GM18498 (cell line): ENCODE data around the gene SSBP4.
A peak's percentile ranks its signal among the peaks of the same experiment; 100 is the strongest.

Experiments
- ATAC-seq: cut with Tn5 transposase; IDR thresholded peaks from one replicate; pipeline ENCODE4 v1.9.1; 2021; ENCODE audit warnings: mild to moderate bottlenecking, moderate library complexity; ENCODE audit not compliant: unreplicated experiment

The SSBP4 gene

DNA sequence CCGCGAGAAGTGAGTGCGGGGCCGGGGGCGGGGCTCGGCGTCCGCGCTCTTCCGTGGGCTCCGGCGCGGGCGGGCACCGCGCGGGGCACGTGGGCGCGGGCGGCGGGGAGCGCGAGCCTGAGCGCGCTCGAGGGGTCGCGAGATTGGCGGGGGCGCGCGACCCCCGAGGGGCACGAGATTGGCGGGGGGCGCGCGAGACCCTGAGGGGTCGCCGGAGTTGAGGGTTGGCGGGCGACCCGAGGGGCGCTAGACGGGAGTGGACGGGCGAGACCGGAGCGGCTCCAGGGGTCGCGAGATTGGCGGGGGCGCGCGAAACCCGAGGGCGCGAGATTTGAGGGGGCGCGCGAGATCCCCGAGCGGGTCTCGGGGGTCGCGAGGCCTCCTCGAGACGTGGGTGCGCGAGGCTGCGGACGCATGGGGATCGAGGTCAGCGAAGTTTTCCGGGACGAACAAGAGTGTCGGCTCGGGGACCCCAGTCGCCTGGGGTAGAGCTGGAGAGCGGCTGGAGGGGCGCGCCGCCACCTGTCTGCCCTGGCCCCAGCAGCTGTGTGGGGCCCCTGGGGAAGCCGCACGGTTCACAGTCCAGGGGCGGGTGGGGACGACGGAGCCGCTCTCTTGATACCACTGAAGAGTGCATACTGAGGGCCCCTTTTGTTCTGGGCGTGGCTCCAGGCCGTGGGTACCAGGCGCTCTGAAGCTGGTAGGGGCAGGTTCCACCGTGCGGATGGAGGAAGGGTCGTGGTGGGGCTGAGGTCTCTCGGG, 682 bp downstream of the SSBP4 start:
- ATAC-seq = no peak

- no peak for ATAC-seq
Measured at GRCh38 chr19:18420930-18421329, 1.7 kb downstream of the SSBP4 start.

DNA sequence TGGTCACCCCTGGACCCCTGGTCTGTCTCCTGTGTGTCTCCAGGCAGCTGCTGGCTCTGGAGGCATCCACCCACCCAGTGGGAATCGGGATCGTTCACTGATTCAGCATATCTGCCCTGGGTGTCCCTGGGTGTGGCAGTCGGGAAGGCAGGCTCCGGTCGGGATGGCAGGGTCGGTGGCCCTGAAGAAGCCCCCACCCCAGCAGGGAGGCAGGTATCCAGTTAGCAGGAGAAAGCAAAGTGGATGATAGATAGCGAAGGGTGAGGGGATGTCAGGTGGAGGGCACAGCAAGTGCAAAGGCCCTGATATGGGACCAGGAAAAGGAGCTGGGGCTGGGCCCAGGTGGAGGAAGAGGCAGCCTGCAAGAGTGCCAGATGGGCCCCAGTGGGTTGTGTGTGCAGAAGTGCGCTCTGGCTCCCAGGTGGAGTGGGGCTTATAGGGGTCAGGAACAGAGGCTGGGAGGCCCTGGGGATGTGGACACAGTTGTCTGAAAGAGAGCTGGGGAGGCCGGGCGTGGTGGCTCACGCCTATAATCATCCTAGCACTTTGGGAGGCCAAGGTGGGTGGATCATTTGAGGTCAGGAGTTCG, 2.3 kb downstream of the SSBP4 start:
- no peak for ATAC-seq

- no peak for ATAC-seq
Measured at GRCh38 chr19:18422530-18423191, 3.5 kb downstream of the SSBP4 start.

GRCh38 chr19:18423258-18424020, 4.2 kb downstream of the SSBP4 start:
- no peak for ATAC-seq

GRCh38 chr19:18424122-18424889, 5.1 kb downstream of the SSBP4 start:
- no peak for ATAC-seq

GRCh38 chr19:18424890-18425514, 5.8 kb downstream of the SSBP4 start:
- no peak for ATAC-seq

DNA sequence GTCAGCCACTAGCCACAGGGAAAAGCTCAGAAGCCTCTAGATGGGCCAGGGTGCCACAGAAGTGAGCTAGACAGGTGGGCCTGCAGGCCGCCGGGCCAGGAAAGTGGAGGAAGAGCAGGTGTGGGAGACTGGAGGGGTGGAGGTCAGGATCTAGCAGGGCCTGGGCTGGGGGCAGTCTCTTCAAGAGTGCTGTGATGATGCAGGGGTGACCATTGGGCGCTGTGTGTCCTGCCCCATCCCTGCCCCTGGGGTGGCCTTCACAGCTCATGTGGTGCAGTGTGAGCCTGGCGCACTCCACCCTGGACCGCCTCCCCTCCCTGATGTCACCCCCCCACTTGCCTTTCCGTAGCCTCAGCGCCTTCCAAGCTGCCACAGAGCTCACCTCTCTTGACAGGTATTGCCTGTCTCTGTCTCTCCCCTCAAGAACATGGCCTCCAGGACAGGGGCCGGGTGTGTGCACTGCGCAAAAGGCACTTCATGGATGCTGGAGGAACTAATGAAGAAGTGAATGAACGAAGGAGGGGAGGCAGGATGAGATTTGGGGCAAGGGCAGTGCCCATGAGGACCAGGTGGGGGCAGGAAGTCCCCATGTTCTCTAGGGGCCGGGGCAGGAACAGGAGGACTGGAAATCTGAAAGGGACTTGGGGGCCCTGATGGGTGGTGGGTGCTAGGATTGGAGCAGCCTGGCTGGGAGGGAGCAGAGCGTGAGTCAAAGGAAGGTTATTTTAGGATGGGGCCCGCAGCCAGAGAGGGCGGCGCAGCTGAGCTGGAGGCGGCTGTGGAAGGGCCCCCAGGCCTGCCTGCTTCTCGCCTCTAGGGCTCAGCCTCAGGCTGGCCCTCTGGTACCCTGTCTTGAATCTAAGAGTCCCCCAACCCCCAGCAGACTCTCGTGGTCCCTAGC, 6.6 kb downstream of the SSBP4 start:
- no peak for ATAC-seq

DNA sequence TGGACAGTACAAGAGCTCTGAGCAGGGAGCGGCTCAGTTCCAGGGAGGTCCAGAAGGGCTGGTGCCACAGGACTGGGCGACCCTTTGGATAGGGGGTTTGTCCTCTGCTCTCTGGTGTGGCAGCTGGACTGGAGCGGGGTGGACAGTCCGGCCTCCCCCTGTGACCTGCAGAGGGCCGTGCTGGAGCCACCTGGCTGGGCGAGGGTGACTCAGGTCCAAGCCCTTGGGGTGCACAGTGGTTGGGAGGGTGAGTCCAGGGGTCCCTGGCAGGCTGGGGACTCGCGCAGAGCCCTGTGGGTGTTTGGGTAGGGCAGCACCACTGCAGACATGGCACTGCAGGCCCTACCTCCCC, 7.2 kb downstream of the SSBP4 start:
- no peak for ATAC-seq

GRCh38 chr19:18427080-18427742, 8.0 kb downstream of the SSBP4 start:
- ATAC-seq = no peak

- no peak for ATAC-seq
Measured at GRCh38 chr19:18427743-18428113, 8.5 kb downstream of the SSBP4 start.

DNA sequence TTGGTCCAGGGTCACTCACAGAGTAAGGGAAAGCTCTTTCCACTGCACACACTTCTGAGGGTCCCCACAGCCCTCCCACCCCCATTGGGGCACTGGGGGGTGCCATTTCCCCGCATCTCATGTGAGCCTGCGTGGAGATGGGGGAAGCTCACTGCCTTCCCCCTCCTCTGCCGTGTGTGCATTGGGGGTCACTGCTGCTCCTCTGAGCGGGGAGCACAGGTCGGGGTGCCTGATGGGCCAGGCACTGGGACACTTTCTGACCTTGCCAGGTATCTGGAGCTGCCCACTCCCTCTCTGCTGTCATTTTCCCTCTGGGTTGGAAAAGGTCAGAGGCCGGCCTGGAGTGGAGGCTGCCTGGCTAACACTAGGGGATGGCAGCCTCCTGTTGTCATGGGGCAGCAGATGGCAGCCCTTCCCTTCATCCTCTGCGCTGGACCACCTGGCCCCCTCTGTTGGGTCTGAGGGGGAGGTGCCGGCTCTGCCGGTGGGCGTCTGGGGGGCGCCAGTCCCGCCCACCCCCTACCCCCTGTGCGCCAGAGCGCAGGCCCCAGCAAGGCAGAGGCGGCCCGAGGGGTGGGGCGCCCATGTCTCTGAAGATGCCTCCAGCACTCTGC, 9.1 kb downstream of the SSBP4 start:
- no peak for ATAC-seq

DNA sequence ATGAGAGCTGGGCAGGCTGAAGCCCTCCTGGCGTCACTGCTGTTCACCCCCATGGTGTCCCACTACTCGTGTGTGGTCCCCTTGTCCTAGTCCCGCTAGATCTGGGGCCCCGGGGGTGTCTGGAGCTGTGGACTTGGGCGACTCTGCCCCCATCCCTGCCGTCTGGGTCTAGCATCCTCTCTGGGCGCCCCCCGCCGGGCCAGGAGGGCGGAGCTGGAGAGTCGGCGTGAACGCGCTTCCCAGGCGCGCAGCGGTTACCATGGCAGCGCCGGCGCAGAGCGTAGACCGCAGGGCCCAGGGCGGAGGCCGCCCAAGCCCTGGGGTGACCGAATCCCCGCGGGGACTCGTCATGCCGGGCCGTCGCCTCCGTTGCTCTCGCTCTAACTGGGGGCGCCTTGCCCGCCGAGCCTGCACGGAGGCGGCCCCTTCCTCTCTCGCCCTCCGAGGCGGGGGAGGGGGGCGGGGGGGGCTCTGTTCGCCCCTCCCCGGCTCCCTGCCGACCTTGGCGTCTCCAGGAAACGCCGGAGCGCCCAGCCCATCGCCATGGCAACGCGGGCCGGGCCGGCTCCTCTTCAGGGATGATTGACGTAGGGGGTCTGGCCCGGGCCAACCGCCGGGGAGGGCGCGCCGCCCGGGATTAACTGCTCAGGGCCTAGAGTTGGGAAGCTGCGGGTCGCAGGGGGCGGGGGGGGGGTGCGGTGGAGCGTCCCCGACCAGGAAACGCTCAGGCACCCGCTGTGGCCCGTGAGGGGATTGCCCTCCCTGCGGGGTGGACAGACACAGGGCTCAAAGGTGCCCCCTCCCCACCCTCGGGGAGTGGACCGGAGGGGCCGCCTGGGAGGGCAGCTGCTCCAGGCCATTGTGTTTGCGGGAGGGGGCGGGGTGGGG, 9.8 kb downstream of the SSBP4 start:
- ATAC-seq = peak; percentile 70

GRCh38 chr19:18429717-18430416, 10.7 kb downstream of the SSBP4 start:
- ATAC-seq = no peak

DNA sequence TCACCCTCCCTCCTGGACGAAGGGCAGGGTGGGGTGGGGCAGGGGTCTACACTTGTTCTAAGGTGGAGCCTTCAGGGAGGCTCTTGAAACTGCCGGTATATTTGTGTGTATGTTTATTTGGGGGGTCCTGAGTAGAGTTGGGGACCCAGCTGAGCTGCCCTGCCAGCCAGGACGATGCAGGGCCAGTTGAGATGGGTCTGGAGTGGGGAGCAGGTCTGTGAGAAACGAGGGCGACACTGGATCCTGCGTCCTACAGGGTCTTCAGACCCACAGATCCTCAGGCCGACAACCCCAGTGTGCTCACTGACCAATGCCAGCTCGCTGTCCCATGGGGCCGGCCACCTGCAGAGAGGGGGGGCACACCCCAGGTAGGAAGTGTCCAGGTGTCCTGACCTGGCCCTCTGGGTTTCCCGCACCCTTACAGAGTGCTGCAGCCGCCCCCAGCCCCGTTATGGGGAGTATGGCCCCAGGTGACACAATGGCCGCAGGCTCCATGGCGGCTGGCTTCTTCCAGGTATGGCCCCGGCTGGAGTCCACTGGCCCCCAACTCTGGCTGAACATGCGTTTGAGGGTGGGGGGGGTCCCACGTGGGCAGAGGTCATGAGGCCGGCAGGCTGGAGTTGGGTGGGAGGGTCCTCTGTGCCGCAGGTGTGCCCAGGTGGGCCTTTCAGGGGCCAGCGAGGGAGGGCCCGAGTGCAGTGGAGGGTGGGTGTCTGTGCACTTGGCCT, 11.4 kb downstream of the SSBP4 start:
- ATAC-seq = no peak
